Endothelial cell of umbilical vein (primary cell): ENCODE data around the gene TROAP. TPM values are rescaled to one million over a fixed set of nuclear protein-coding genes. Genes with fewer than 3 reads are reported as not detected.

Experiments
- BruUV-seq: library from RNA; stranded (reverse); fragments of 400-500 nt; replicated peaks from 2 replicates; lab custom pipeline; 2021; lab: Mats Ljungman, UMichigan
- CTCF ChIA-PET: fragments of 300-600, 350-600 bp; sonication (Branson Sonifier 250); formaldehyde crosslinking; loops from one replicate; lab custom pipeline; 2021; ENCODE audit warnings: antibody characterized with exemption, inconsistent platforms; lab: Charles Lee
- POLR2A ChIA-PET: fragments of 300-600, 350-600 bp; sonication (Branson Sonifier 250); formaldehyde crosslinking; loops from one replicate; lab custom pipeline; 2021; ENCODE audit warnings: antibody characterized with exemption, inconsistent platforms; lab: Charles Lee
- DNase-seq: peaks from one replicate; pipeline ENCODE4 v3.0.0-alpha.2; 2011; ENCODE audit warnings: low read depth, low spot score
- FAIRE-seq: peaks from 2 replicates; lab custom pipeline; 2011; peaks lifted over from hg19 to GRCh38; lab: Jason Lieb, UNC
- H2AFZ ChIP-seq: 2 replicates; pipeline ENCODE4 v1.6.0; 2012; ENCODE audit warnings: low read depth, low read length, control low read depth, inconsistent platforms
- H3K27ac ChIP-seq: 2 replicates; pipeline ENCODE4 v1.5.1; 2011; ENCODE audit warnings: low read depth, mild to moderate bottlenecking, control low read depth, low read length, moderate library complexity; ENCODE audit not compliant: insufficient read depth
- H3K27me3 ChIP-seq, 2 experiments: 2 replicates each; pipeline versions ENCODE4 v1.6.0 to v1.6.1; 2011; ENCODE audit warnings: low read length in 2 of 2, mixed read lengths in 1 of 2; ENCODE audit not compliant: control insufficient read depth in 2 of 2, insufficient read depth in 2 of 2
- H3K36me3 ChIP-seq, 2 experiments: 2 replicates in 1 of 2; 3 replicates in 1 of 2; pipeline ENCODE4 v1.5.1; 2011; ENCODE audit warnings: low read length in 2 of 2, mild to moderate bottlenecking in 1 of 2, moderate library complexity in 1 of 2; ENCODE audit not compliant: control insufficient read depth in 2 of 2, insufficient read depth in 2 of 2; ENCODE audit errors: extremely low read depth in 1 of 2
- H3K4me1 ChIP-seq: 3 replicates; pipeline ENCODE4 v1.5.1; 2011; ENCODE audit warnings: mild to moderate bottlenecking, low read length; ENCODE audit not compliant: control insufficient read depth, insufficient read depth; ENCODE audit errors: extremely low read depth
- H3K4me2 ChIP-seq: 2 replicates; pipeline ENCODE4 v1.6.1; 2011; ENCODE audit warnings: low read length, control low read depth, mixed read lengths; ENCODE audit not compliant: insufficient read depth
- H3K4me3 ChIP-seq, 3 experiments: fragments of 200-600 bp in 1 of 3; sonication (generic), shearing (Covaris generic) in 1 of 3; replicated peaks in 1 of 3; 2 replicates each; pipeline ENCODE4 v1.5.1; 2011 to 2016; ENCODE audit warnings: control low read depth in 3 of 3, low read length in 3 of 3, mild to moderate bottlenecking in 2 of 3, inconsistent platforms in 1 of 3, low read depth in 1 of 3, moderate library complexity in 1 of 3; ENCODE audit not compliant: insufficient read depth in 1 of 3
- H3K79me2 ChIP-seq: 2 replicates; pipeline ENCODE4 v1.6.0; 2012; ENCODE audit warnings: low read length, inconsistent platforms; ENCODE audit not compliant: control insufficient read depth, insufficient read depth
- H3K9ac ChIP-seq: replicated peaks from 2 replicates; pipeline ENCODE3; 2011; ENCODE audit warnings: low read length, control low read depth; ENCODE audit not compliant: insufficient read depth; ENCODE audit errors: extremely low read depth
- H3K9me1 ChIP-seq: replicated peaks from 3 replicates; pipeline ENCODE4 v1.6.0; 2011; ENCODE audit warnings: mild to moderate bottlenecking, low read length; ENCODE audit not compliant: control insufficient read depth, insufficient read depth; ENCODE audit errors: extremely low read depth
- H3K9me3 ChIP-seq: replicated peaks from 2 replicates; pipeline ENCODE4 v1.5.1; 2012; ENCODE audit warnings: low read length, inconsistent platforms; ENCODE audit not compliant: control insufficient read depth, insufficient read depth
- H4K20me1 ChIP-seq: replicated peaks from 2 replicates; pipeline ENCODE3; 2011; ENCODE audit warnings: mild to moderate bottlenecking, low read length; ENCODE audit not compliant: control insufficient read depth, insufficient read depth; ENCODE audit errors: extremely low read depth
- EZH2 ChIP-seq: IDR thresholded peaks from 2 replicates; pipeline ENCODE4 v1.6.1; 2012; ENCODE audit warnings: borderline replicate concordance, low read depth, mild to moderate bottlenecking, moderate library complexity, low read length, inconsistent platforms; ENCODE audit not compliant: severe bottlenecking
- FOS ChIP-seq: IDR thresholded peaks from 2 replicates; pipeline ENCODE4 v1.6.1; 2011; ENCODE audit warnings: mild to moderate bottlenecking, low read length, moderate library complexity, borderline replicate concordance; ENCODE audit not compliant: insufficient read depth
- GATA2 ChIP-seq: IDR thresholded peaks from 2 replicates; pipeline ENCODE4 v1.7.0; 2011; ENCODE audit warnings: low read depth, mild to moderate bottlenecking, moderate library complexity, mixed read lengths, low read length; ENCODE audit not compliant: insufficient read length, insufficient read depth
- JUN ChIP-seq: IDR thresholded peaks from 2 replicates; pipeline ENCODE4 v1.6.1; 2011; ENCODE audit warnings: borderline replicate concordance, low read depth; ENCODE audit not compliant: insufficient read length, insufficient read depth
- MYC ChIP-seq: IDR thresholded peaks from one replicate; pipeline ENCODE4 v1.6.1; 2011; ENCODE audit warnings: mild to moderate bottlenecking, low read depth, low read length
- POLR2A ChIP-seq: IDR thresholded peaks from 2 replicates; pipeline ENCODE4 v1.6.1; 2012; ENCODE audit warnings: low read depth, mild to moderate bottlenecking, control low read depth, low read length
- POLR2AphosphoS5 ChIP-seq: IDR thresholded peaks from 2 replicates; pipeline ENCODE4 v1.6.1; 2012; ENCODE audit warnings: low read depth, mild to moderate bottlenecking, control low read depth, low read length, moderate library complexity; ENCODE audit not compliant: insufficient read depth
- dilution Hi-C: fragments of 300-500 bp; cut with MboI; formaldehyde crosslinking; loops from one replicate; pipeline ENCODE4 v1.15.0; 2019; ENCODE audit warnings: low sequenced_read_pairs; ENCODE audit not compliant: extremely low pct_ligation_motif_present
- intact Hi-C: fragments of 100-400 bp; cut with micrococcal nuclease; formaldehyde crosslinking; loops from one replicate; pipeline ENCODE4 v1.10.0; 2022
- polyA plus RNA-seq, 4 experiments: library from polyadenylated mRNA; depleted of rRNA in 3 of 4; stranded (reverse) in 3 of 4; unstranded in 1 of 4; fragments of >200 nt; gene quantifications; 2 replicates each; pipeline versions ENCODE4 v1.2.1 to v1.2.3, GENCODE V29; 2011 to 2012; ENCODE audit warnings: missing spikeins in 1 of 4
- total RNA-seq: library from RNA; stranded (reverse); gene quantifications from 2 replicates; pipeline ENCODE4 v1.2.3, GENCODE V29; 2021
- TF ChIP-seq, protein P1 (sequence below), 2 donors: IDR thresholded peaks; 1 replicate in 1 of 2; 2 replicates in 1 of 2; pipeline ENCODE4 v1.5.1; 2011; ENCODE audit warnings: low read length in 2 of 2, mild to moderate bottlenecking in 2 of 2, moderate library complexity in 2 of 2, control low read depth in 1 of 2, inconsistent platforms in 1 of 2, low read depth in 1 of 2; ENCODE audit not compliant: insufficient read depth in 1 of 2; ENCODE audit errors: extremely low read depth in 1 of 2
- TF ChIP-seq, protein P2 (sequence below): IDR thresholded peaks from 2 replicates; pipeline ENCODE4 v1.6.1; 2011; ENCODE audit not compliant: insufficient read depth, insufficient read length

TROAP gene
- total and polyA plus RNA-seq, 2 donors (not counting 3 experiments of a cell fraction or from before 2014, with no cell fraction given) = 31.7 to 68.6 TPM

DNA sequence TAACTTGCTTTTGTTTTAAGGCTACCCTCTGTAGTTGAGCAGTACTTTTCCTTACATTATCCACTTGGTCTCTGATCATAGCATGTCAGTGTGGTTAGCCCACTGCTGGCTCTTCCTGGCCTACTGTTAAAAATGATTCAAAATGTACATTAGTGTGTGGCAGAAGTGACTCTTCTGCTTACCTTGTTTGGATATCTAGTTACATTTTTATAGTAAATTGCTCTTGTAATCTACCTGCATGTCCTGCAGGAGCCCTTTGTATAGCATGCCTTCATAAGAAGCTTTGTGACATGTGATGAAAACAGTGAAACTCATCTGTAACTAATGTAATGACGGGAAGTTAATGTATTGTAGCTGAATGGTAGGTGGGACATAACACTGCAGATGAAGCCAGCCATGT lies 52.4 kb downstream of the TROAP start:
- Histone ChIP-seq H3K36me3 (no peaks in the 10 kb centered on the region), H3K9me3 (no peaks in the 10 kb centered on the region), H3K9ac (no peak overlapping the region), H3K27me3 (no peaks in the 10 kb centered on the region), H2AFZ (no peak overlapping the region), H3K4me1 (no peaks in the 10 kb centered on the region), H3K79me2 (peaks cover 96% of the 10 kb centered on the region), H3K9me1 (no peaks in the 10 kb centered on the region), H4K20me1 (peaks cover 3% of the 10 kb centered on the region), H3K4me2 (no peak overlapping the region), H3K4me3 (no peak overlapping the region), H3K27ac (no peak overlapping the region)
- ChIA-PET CTCF (interaction anchor here (1.0 to 6.6 kb wide), 3 partner anchors 8 to 139 kb away, joined by 3 to 38 read pairs (median 5); partner anchors contain the start of gene SPATS2), POLR2A (interaction anchor here (1.4 kb wide), 1 partner anchor 9 kb away, joined by 5 read pairs; no protein-coding TSS in a partner anchor)
- intact Hi-C loops (no loop called here), dilution Hi-C loops (no loop called here)
- no peak for TF ChIP-seq JUN
- no peak for TF ChIP-seq FOS
- no peak for TF ChIP-seq GATA2
- TF ChIP-seq, protein P1, sequence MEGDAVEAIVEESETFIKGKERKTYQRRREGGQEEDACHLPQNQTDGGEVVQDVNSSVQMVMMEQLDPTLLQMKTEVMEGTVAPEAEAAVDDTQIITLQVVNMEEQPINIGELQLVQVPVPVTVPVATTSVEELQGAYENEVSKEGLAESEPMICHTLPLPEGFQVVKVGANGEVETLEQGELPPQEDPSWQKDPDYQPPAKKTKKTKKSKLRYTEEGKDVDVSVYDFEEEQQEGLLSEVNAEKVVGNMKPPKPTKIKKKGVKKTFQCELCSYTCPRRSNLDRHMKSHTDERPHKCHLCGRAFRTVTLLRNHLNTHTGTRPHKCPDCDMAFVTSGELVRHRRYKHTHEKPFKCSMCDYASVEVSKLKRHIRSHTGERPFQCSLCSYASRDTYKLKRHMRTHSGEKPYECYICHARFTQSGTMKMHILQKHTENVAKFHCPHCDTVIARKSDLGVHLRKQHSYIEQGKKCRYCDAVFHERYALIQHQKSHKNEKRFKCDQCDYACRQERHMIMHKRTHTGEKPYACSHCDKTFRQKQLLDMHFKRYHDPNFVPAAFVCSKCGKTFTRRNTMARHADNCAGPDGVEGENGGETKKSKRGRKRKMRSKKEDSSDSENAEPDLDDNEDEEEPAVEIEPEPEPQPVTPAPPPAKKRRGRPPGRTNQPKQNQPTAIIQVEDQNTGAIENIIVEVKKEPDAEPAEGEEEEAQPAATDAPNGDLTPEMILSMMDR (IDR thresholded peaks at IDR 0.05; ENCODE audit: extremely low read depth in 1 of 2, insufficient read depth in 1 of 2, low read depth in 1 of 2, low read length in 2 of 2) = no peak
- TF ChIP-seq POLR2AphosphoS5 = no peak
- TF ChIP-seq MYC = no peak
- TF ChIP-seq, protein P2, sequence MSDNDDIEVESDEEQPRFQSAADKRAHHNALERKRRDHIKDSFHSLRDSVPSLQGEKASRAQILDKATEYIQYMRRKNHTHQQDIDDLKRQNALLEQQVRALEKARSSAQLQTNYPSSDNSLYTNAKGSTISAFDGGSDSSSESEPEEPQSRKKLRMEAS = no peak
- no peak for TF ChIP-seq POLR2A
- no peak for TF ChIP-seq EZH2
- FAIRE-seq (no peak), DNase-seq (no peak)
- BruUV-seq = no TSS peak
